GM21529 (cell line): ENCODE results near the gene IL5.
"Not testable (repeated sequence)": the region's sequence is repeated elsewhere in the genome, so short reads cannot be mapped to it uniquely, and the experiment has no call there.

ENCODE experiments used
- ATAC-seq: cut with Tn5 transposase; IDR thresholded peaks from one replicate; pipeline ENCODE4 v1.9.1; 2021; ENCODE audit not compliant: unreplicated experiment

The IL5 gene

DNA sequence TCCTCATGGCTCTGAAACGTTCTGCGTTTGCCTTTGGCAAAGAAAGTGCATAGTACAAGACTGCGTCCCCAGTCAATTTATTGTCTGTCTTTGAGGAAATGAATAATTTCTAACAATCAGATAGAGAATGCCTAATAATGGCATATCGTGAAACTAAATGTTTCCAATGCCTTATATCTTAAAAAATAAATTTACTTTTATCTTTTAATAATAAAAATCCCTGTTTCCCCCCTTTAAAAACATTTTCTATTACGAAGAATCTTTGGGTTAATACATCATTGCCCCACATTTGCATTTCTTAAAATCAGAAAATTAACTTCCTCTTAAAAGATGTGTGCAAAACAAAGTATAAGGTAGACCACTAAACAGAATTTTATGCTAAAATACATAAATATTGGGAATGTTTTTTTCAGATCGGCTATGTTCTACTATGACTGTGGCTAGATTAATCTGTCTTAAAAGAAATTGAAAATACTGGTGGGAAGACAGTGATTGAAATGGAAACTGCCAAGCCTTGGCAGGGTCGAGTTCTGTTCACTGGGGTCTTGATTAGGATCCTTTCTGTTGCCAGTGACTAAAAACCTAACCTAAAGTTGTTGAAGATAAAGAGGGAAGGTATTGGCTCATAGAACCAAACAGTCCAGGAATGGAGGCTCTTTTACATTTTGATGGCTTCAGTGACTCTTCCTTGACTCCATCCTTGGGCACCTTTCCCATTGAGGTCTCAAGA is at the start of gene IL5:
Gene IL5, minus strand, starts transcription at position 51 of the 730 bp plus-strand sequence. Its CDS starts 44 bp downstream, at position 7.
- ATAC-seq = no peak

DNA sequence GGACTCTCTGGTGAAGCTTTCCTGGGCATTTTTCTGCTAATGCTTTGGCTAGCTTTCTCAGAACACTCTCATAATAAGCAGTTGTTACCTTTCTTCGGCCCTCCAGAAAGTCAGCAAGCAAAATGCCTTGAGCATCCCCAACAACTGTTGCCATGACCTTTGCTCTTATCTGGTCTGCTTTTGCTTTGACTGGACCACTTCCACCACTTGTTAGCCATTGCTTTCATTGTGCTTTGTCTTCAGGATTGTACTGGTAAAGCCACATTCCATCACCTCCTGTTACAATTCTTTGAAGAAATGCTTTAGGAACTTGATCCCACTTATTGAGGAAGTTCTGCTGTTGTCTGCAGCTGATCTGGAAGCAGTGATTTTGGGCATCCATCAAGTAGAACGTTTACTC is 49.2 kb upstream of the IL5 start:
- ATAC-seq = no peak

DNA sequence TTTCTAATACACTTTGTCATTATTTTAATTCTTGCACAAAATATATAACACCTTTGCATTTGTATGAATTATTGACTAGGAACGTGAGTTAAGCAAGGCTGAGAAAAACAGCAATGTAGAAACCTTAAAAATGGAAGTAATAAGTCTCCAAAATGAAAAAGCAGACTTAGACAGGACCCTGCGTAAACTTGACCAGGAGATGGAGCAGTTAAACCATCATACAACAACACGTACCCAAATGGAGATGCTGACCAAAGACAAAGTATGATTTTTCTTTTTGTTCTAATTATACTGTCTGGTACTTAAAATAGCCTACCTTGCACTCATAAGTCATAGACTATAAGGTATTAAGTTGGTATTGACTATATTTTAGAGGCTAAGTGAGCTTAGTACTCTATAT is 47.8 kb upstream of the IL5 start:
- ATAC-seq = no peak

DNA sequence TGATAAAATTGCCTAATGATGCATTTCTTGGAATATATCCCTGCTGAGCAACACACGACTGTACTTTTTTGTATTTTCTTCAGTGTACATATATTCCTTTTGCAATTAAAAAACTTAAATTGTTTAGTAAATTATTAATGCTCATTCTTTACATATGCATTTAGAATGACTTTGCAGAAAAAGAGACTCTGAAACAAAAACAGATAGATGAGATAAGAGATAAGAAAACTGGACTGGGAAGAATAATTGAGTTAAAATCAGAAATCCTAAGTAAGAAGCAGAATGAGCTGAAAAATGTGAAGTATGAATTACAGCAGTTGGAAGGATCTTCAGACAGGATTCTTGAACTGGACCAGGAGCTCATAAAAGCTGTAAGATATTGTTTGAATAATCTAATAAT is 46.1 kb upstream of the IL5 start:
- ATAC-seq = no peak

DNA sequence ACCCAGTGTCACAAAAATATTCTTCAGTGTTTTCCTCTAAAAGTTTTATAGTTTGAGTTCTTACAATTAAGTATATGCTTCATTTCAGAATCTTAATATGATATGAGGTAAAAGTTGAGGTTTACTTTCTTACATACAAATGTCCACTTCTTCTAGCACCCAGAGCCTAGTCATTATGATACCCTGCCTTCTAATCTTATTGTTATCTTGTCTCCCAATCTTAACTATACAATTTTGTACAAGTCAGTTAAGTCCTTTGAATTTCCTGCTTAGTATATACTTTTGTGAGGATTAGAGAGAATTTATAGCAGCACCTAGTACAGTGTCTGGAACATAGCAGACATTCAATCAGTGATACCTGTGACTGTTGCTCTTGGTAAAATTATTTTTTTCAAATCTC is 42.7 kb upstream of the IL5 start:
- no peak for ATAC-seq

DNA sequence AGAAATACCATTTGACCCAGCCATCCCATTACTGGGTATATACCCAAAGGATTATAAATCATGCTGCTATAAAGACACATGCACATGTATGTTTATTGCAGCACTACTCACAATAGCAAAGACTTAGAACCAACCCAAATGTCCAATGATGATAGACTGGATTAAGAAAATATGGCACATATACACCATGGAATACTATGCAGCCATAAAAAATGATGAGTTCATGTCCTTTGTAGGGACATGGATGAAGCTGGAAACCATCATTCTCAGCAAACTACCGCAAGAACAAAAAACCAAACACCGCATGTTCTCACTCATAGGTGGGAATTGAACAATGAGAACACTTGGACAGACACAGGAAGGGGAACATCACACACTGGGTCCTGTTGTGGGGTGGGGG is 41.2 kb upstream of the IL5 start:
- not testable (repeated sequence) for ATAC-seq

DNA sequence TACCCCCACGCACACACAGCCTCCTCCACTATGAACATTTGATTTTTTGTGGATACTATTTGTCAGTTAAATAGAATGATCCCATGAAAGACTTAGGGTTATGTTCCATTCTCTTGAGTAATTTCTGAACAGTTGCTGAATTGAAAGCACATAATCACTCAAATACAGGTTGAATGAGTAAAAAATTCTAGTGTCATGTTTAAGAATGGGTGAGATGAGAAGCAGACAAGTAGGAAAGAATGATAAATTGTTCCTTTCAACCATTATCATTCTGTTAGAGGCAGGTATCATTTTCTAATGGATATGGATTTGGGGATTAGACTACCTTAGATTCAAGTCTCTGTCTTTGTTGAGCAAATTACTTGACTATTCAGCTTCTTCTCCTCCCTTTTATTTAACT is 32.8 kb upstream of the IL5 start:
- ATAC-seq = no peak

DNA sequence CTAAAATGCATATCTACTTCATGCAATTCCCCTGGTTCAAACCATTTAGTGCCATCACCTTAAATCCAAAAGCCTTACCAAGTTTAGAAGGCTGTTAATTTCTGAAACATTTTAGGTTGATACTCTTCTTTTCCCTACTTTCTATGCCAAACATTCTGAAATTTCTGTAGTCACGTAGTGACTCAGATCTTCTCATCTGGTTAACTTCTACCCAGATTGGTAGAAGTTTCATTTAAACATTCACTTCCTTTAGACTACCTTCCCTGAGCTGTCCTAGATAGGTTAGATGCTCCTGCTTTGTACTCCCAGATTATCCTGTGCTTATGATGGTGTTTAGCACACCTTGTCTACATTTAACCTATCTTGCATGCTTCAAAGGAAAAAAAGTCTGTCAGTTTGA is 23.3 kb upstream of the IL5 start:
- ATAC-seq = no peak

DNA sequence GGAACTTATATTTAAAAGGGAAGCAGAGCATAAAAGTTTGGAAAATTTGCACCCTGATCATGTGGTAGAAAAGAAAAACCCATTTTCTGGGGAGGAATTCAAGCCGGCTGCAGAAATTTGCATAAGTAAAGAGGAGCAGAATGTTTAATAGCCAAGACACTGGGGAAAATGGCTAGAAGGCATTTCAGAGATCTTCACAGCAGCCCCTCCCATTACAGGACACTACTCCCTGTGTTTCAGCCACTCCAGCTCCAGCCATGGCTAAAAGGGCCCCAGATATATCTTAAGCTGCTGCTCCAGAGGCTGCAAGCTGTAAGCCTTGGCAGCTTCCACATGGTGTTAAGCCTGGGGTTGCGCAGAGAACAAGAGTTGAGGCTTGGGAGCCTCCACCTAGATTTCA is 21.2 kb upstream of the IL5 start:
- ATAC-seq = not testable (repeated sequence)

DNA sequence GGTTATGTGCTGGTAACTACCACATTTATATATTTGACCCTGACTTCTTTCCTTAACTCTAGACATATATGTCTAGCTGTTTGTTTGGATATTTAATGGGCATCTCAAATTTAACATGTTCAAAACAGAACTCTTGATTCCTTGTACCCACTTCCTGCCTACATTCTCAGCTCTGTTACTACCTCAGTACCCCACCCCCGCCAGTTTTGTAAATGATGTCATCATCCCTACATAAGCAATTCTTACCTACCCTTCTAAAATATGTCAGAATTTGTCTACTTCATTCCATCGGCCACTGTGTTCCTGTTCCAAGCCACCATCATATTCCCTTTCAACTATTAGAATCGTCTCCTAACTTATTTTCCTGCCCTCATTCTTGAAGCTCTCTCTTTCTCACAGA is 18.3 kb upstream of the IL5 start:
- ATAC-seq = no peak

DNA sequence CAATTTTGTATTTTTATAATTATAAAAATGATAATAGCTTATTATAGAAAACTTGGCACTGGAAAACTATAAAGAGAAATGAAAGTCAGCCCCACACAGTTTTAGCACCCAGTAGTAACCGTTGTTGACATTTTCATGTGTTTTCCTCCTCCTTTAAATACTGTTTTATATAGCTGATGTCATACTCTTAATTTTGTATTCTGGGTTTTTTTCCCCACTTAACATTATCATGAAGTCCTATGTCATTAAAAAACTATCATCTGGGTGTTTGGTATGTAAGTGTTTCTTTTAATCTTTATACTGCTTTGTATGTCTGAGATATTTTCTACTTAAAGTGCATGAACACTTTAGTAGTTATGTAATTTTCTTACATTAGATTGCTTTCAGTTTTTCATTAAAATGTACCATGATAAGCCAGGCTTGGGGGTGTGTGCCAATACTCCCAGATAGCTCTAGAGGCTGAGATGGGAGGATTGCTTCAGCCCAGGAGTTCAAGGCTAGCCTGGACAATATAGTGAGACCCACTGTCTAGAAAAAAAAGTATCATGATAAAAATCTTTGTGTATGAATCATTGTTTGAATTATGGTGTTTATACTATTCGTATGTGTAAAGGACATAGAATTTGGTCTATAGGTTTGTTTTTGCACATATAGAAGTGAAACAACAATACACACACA is 16.2 kb upstream of the IL5 start:
- ATAC-seq = no peak

DNA sequence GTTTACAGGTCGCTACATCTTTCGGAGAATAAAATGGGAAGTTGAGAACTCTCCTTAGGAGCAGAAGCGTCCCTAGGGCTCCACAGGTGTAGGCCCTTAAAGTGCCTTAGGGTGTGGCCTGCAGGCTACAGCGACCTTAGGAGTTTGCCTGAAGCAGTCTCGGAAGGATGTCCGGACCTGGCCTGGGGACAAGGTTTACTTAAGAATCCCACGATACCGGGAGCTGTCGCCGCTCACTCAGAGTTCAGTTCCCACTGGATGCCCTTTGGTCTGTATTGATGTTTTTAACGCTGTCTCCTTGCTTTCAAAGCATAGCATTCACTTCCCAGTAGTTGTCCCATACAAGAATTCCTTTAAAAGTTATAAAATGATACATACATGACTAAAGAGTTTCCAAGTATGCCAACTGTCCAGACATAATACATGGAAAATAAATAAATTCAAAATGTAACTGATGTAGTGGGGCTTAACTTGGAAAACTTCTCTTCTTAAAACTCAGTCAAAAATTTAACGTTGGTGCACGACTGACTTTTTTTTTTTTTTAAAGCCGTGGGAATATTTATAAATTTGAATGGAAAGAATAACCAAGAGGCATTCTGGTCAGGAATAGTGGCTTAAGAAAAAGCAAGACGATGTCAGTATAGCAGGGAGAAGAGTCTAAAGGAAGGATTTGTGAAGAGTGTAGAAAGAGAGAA is 14.3 kb upstream of the IL5 start:
- peak; percentile 48 for ATAC-seq

DNA sequence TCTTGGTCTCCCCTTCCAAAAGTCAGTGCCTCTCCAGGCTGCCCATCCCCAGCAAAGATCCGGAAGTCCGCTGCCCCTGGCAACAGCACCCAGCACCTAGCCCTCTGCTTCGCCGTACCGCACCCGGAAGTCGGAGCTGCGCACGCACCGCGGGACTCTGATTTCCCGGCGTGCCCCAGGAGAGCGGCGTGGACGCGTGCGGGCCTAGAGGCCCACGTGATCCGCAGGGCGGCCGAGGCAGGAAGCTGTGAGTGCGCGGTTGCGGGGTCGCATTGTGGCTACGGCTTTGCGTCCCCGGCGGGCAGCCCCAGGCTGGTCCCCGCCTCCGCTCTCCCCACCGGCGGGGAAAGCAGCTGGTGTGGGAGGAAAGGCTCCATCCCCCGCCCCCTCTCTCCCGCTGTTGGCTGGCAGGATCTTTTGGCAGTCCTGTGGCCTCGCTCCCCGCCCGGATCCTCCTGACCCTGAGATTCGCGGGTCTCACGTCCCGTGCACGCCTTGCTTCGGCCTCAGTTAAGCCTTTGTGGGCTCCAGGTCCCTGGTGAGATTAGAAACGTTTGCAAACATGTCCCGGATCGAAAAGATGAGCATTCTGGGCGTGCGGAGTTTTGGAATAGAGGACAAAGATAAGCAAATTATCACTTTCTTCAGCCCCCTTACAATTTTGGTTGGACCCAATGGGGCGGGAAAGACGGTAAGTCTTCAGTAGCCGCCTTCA is 13.6 kb upstream of the IL5 start, which contains the start of gene RAD50:
Gene RAD50, plus strand, starts transcription at position 215 of the 715 bp plus-strand sequence. Its CDS starts 348 bp downstream, at position 563.
- peak; percentile 97 for ATAC-seq

DNA sequence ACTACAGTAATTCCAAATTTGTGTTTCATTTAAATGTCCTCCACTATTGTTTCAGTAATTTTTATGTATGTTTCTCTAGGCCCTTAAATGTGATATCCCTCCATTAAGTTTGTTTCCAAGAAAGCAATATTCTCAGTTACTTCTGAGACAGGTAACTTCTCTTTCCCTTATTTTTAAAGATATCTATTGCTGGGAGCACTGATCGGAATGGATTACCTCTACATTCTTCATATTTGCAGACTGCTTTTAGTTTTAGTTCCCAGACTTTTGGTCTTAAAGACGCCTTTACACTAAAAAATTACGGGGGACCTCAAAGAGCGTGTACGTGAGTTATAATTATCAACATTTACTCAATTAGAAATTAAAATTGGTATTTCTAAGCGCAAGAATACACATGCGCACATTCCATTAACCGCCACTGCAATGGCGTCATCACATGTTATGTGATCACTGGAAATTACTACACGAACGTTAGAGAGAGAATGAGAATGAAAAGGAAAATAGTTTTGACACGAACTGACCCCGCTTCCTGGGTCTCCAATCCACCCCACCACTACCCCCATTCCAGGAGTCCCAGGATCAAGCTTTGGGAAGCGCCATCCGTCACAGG is 12.9 kb upstream of the IL5 start:
- ATAC-seq = no peak

DNA sequence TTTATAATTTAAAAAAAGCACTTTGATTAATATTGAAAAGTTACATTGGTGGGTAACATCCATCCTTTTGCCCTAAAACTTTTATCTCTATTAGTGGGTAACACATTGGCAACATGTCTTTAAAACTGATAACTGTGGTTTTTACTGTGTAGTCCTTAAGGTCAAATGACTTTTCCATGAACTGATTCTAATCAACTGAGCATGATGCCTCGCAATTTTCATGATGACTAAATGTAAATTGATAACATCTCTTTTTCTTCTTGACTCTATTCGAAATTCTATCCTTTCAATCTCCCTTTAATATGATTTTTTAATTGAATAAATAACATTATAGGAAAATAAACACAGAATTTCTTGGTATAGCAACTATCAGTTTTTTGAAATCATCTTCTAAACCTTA is 6.3 kb upstream of the IL5 start:
- no peak for ATAC-seq

DNA sequence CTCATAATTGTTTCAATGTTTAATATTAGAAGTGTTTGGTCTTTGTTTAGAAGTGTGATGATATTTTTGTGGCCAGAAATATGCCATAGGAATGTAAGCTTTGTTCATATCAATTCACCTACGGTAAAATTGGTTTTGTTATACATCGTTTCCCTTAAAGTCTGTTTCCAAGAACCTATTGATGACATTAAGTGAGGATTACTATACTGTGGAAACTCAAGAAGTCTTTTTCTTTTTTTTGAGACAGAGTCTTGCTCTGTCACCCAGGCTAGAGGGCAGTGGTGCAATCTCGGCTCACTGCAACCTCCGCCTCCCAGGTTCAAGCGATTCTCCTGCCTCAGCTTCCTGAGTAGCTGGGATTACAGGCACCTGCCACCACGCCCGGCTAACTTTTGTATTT is 5.5 kb upstream of the IL5 start:
- ATAC-seq = not testable (repeated sequence)

DNA sequence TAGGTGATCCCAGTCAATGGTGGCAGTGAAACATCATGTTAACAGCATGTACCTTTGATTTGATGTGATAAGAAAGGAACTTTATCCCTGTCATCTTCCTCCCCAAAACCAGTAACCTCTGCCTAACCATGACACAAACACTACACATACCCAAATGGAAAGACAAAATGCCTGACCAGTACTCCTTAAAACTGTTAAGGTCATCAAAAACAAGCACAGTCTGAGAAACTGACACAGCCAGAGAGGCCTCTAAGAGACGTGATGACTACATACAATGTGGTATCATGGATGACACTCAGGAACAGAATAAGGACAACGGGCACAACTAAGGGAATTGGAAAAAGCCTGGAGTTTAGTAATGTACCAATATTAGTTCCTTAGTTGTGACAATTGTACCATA is 3.9 kb upstream of the IL5 start:
- no peak for ATAC-seq

DNA sequence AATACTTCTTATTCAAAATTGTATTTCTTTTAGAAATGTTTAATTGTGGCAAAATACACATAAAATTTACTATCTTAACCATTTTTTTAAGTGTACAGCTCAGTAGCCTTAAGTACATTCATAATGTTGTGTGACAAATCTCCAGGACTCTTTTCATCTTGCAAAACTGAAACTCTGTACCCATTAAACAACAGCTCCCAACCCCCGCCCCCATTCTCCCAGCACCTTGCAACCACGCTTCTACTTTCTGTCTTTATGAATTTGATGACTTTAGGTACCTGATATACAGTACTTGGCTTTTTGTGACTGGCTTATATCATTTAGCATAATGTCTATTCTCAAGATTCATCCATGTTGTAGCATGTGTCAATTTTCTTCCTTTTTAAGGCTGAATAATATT is 2.8 kb upstream of the IL5 start:
- no peak for ATAC-seq

DNA sequence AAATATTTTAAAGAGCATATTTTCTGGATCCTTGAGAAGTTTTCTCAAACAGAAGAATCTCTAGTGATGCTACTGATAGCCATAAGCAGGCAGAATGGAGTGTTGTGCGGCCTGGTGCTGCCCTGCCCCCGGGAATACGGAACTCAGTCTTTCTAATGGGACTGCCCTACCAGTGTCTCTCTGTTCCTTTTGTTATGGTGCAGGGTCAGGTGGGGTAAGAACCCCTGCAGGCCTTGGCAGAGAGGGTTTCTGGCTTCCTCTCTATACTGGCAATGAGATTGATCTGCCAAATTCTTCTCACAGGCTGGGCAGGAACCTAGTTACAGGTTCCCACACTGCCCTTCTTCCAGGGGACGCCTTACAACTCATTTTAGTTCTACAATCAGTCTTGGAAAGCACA is 2.6 kb downstream of the IL5 start:
- ATAC-seq = no peak

DNA sequence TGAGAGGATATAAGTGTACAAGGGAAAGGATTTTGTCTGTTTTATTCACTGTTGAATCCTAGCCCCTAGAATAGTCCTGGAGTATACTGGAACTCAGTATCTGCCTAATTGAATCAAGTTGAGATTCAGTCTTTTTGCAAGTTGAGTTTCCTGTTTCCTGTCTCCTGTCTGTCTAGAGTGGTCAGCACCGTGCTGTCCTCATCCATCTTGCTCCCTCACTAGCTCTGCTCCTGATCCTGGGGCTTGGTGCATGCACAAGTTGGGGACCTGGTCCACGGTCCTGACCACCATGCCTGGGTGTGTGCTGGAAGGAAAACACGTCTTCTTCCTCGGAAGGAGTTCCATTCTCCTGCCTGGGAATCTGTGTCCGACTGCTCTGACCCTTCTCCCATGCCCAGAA is 3.2 kb downstream of the IL5 start:
- no peak for ATAC-seq

DNA sequence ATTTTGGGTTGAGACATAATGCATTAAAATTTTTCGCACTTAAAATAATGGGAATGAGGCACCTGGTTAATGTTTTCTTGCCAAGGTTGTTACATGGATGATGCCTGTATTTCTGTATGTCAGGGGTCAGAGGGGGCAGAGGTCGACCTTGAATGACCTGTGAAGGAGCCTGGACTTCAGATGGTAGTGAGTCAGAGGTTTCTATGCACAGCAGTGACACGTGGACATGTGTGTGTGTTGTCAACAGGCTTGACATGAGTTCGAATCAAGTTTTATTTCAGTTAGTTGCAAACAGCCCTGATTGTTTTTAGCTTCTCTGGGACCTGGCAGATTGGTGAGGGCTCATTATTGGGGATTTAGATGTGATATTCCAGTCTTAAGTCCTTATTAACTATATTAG is 3.6 kb downstream of the IL5 start:
- no peak for ATAC-seq
